DMS114 treated with DMSO at 0.1 percent for 48 hours (cell line): ENCODE results near the gene TNRC18.

Experiments
- DNase-seq: peaks from one replicate; lab custom pipeline; 2025; ENCODE audit not compliant: unreplicated experiment; lab: John Stamatoyannopoulos, UW

TNRC18 gene

DNA sequence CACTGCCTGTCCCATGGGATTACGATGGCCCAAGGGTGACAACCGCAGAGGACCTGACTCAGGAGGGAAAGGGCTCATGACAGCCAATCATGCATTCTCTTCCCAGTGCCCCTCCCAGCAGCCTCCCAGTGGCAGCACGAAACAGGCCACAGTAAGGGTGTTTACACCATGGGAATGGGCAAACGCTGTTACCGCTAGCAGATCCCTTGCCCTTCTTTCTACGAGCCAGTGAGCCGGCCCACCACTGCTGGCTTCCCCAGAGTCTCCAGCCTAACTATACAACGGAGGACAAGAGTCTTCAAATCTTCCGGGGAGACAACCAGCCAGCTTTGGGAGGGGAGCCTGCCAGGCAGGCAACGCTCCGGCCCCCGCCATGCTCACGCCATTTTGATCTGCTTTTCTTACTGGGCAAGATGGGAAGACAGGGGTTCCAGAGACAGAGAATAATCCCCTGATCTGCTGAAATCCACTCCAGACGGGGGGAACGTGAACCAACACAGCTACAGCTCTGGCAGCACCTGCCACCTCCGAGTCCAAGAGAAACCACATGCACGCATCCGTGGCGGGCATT lies 71.1 kb downstream of the TNRC18 start:
- no peak for DNase-seq

DNA sequence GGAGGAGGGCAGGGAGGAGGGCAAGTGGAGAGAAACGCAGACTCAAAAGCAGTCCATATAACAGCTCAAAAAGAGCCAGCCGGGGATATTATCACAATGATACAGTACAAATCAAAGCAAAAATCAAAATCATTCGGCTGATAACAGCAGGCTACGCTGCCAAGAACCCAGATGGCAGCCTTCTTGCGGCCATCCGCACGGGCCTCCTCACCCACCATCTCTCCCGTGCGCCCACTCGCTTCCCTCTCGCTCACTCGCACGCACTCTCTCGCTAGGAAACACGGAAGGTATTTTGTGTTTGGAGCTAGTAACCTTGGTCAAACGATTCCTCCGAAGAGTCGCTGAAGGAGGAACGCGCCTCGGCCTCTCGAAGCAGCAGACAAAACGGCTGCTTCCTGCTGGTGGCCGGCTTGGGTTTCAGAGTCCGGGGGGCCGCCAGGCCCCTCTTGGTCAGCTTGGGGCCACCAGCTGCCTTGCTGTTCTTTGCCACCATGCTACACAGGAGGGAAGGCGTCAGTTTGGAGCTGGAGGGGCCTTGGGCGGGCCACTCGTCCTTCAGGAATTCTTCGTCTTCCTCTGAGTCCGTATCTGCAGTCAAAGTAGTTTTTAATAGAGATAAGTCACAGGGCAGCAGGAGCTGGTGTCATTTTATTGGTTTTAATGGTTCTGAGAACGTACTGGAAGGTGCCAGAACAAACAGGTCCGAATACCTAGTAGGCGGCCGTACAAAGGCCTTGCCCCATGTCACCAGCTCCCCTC lies 71.9 kb downstream of the TNRC18 start:
- no peak for DNase-seq

DNA sequence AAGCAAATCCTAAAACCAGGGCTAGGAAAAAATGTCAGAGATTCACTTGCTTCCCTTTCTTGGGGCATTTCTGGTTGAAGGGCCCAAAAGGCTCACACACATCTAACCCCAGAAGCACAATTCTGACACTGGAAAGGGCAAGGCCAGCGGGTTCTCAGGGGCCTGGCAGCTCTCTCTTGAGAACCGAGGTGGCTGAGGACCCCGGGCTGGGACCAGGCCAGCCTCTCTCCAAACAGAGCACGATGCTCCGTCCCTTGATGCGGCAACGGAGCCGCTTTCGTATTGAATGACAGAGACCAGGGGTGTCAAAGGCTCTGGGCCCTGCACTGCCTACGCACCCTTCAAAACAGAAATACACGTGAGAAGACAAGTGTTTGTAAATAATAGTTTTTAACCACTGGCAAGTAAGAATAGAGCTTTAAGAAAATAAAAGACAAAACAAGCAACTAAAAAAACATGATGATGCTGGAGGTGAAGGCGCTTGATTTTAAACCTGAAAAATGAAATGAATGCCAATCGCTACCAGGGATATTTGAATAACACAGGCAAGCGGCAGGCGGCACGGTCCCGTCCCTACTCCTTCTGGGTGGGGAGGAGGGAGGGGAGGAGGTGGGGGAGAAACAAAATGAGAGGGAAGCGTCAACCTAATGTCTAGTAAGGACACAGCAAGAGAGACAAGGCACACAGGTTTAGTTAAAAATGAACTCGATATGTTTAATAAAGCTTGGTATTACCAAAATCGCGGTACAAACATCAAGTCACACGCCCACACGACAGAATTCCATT lies 72.8 kb downstream of the TNRC18 start:
- no peak for DNase-seq

DNA sequence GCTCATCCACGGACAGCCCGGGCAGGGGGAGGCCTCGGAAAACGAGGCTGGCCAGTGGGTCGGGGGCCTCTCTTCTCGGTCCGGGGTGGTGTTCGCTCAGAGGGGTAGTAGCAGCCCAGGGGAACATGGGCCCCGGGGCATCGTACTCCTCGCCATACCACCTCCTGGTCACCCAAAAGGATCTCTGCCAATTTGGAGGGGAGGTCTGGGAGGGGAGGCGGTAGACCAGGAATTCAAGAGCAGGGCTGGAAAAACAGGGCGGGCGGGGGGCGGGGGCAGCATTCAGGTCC lies 73.5 kb downstream of the TNRC18 start:
- no peak for DNase-seq

DNA sequence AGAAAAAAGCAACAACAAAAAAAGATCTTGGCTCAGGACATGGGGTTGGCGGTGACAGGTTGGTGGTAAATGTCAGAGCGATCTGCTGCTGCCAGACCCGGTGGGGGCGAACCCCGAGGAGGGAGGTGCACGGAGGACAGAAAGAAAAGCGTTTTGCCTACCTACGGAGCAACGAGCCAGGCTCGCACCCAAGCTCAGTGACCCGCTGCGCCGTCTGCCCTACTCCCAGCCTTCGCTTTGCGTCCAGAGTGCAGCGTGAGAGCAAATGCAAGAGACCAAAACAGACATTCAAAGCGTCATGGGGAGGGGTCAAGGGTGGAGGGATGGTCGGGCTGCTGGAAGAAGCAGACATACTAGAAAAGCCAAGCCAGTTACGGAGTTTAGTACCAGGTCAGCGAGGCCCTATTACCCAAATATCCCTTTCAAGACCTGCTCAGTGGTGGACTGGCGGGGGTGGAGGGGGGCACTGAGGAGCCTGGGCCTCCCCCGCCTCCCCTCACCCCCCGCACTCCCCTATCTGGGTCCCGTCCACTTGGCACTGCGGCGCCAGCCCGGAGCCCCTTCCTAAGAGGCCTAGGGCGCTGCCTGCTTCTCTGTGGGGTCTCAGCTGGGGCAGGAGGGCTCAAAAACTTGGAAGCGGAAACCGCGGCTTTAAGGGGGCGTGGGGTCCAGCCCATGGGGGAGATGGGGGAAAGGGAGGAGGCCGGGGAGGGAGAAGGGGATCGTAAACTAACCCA lies 74.0 kb downstream of the TNRC18 start:
- DNase-seq, result no peak

DNA sequence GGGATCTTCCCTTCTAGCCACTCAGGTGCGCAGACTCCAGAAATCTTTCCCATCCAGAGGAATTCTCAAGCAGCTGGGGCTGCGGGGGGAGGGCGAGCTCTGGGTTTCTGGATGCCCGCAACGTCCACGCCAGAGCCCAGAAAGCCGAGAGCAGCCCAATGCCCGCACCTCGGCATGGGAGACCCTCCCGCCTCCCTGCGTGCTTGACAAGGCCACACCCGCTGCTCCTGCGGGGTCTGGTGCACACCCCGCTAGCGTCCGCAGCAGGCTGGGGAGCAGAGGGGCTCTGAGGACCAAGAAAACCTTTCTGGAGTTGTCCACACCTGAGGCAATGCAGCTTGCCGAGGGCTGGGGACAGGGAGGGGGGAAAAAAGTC lies 74.6 kb downstream of the TNRC18 start:
- no peak for DNase-seq

DNA sequence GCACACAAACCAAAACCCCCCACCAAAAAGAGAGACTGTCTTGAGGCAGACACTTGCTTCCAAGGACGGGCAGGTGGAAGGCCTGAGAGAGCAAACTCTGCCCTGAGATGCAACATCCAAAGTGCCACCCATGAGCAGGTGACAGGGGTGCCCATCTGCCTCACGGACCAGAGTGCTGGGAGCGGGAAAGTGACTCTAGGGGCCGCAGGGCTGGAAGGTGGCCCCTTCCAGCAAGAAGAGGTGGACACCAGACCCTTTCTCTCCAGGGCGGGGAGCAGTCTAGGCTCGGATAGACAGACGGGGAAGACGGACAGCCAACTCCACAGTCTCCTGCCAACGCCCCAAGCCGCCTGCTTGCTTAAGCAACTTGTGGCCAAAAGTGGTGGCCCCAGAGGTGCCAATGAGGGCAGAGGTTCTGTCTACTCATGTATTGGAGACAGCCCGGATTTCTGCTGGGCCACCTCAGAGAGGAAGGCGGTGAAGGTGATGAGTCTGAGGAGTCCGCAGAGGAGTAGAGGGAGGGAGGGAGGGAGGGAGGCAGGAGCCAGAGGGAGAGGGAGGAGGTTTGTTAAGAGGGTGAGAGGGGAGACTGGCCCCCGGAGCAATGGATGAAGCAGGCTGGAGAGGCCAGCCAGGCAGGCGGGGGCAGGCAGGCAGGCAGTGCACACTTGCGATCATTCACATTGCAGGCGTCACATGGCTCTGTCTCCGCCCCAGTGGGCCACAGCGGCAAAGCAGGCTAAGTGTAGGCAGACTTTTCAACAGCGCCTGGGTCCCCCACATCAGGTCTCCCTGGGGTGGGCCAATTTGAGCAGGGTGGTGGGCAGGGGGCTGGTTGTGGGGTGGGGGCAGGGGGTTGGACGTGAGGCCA lies 75.3 kb downstream of the TNRC18 start:
- no peak for DNase-seq

DNA sequence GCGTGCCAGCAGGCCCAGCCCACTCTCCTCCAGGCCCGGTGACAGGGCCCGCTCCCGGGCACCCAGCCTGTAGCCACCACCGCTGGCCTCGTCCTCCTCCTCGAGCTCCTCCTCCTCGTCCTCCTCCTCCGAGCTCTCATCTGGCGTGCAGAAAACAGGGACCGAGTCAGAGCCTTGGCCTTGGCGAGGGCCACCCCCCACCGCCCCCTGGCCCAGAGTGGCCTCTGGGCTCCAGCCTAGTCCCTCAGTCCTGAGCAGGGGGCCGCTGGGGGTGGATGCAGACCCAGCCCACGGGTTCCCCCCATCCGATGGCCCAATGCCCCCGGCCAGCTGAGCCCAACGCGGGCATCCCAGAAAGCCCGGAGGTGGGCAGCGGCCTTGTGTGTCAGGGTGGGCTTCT lies 78.0 kb downstream of the TNRC18 start:
- no peak for DNase-seq

DNA sequence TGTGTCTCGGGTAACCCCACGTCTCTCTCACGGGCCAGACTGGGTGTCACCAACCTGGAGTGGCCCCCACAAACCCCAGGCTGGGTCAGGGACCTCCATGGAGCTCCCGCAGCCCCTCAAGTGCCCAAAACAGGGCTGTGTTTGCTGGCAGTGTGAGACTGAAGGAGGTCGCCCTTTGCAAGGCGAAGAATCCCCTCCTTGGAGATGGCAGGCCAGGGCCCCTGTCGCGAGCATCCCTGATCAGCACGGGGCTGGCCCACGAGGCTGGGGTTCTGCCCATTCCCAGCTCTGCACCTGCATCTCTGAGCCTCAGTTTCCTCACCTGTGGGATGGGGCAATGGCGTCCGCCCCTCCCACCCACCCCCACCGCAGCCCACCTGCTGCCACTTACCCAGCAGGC lies 78.5 kb downstream of the TNRC18 start:
- DNase-seq, result no peak

DNA sequence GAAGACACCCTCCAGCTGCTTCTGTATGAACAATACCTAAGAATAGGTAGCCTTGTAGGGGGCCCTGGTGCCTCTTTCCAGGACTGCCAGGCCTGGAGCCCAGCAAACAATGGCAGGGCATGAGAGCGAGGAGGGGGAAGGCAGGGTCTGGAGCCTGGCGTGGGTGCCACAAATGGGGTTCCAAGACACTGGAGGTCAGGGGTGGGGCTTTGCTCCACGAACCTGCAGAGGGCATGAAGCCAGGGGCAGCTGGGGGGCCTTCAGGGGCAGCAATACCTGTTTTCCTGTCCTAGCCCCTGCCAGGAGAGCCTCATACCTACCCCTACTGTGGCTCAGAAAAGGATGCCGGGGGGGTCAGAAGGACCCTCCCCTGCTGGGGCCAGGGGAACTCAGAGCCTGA lies 79.3 kb downstream of the TNRC18 start:
- DNase-seq, result no peak

DNA sequence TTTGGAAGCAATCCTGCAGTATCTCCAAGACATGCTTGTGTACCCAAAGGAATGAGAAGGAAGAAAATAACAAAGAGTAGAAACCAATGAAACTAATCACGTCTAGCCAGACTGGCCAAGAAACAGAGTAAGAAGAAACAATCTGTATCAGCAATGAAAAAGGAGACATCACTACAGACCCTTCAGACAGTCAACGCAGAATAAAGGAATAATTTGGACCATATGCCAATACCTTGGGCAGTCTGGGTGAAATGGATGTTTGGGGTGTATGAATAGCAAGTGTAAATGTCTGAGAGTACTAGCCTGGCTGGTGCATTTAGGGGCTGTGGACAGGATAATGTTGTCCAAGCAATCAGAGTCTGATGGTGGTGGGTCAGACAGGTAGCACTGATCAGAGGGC lies 79.8 kb downstream of the TNRC18 start:
- DNase-seq, result no peak

DNA sequence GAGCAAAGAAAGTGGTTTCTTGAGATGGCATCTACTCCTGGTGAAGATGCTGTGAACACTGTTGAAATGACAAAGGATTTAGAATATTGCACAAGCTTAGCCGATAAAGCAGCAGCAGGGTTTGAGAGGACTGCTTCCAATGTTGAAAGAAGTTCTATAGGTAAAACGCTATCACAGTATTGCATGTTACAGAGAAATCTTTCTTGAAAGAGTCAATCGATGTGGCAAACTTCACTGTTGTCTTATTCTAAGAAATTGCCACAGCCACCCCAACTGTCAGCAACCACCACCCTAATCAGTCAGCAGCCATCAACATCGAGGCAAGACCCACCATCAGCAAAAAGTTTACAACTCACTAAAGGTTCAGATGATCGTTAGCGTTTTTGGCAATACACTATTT lies 81.0 kb downstream of the TNRC18 start:
- DNase-seq, result no peak

DNA sequence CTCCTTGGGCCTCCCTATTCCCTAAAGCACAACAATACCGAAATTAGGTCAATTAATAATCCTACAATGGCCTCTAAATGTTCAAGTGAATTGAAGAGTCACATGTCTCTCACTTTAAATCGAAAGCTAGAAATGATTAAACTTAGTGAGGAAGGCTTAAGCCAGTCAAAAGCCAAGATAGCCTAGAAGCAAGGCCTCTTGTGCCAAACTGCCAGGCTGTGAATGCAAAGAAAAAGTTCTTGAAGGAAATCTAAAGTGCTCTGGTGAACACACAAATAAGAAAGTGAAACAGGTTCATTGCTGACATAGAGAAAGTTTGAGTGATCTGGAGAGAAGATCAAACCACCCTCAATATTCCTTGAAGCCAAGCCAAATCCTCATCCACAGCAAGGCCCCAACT lies 83.7 kb downstream of the TNRC18 start:
- DNase-seq, result no peak

DNA sequence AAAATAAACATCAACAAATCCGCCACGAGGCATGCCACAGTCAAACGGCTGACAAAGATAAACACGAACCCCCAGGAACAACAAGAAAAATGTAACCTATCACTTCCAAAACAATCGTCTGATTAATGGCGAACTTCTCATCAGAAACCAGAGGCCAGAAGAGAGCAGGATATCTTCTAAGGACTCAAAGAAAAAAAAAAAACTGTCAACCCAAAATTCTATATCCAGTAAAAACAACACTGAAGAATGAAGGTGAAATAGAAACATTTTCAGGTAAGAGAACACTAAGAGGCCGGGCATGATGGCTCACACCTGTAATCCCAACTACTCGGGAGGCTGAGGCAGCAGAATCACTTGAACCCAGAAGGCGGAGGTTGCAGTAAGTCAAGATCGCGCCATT lies 86.6 kb downstream of the TNRC18 start:
- no peak for DNase-seq

DNA sequence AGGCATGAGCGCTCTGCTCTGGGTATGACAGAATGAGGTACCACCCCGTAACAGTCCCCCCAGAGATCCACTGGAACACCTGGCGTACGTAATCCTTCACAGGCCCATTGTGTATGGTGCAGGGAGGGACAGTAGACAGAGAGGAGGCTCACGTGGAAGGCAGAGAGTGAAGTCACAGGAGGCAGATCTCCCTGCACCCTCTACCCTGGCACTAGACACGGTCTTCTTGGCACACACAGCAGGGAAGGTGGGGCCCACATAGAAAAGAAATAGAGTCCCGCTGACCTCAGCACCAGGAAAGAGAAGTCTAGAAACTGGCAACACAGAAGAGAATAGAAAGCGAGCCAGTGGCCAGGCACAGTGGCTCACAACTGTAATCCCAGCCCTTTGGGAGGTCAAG lies 89.0 kb downstream of the TNRC18 start:
- DNase-seq, result no peak

DNA sequence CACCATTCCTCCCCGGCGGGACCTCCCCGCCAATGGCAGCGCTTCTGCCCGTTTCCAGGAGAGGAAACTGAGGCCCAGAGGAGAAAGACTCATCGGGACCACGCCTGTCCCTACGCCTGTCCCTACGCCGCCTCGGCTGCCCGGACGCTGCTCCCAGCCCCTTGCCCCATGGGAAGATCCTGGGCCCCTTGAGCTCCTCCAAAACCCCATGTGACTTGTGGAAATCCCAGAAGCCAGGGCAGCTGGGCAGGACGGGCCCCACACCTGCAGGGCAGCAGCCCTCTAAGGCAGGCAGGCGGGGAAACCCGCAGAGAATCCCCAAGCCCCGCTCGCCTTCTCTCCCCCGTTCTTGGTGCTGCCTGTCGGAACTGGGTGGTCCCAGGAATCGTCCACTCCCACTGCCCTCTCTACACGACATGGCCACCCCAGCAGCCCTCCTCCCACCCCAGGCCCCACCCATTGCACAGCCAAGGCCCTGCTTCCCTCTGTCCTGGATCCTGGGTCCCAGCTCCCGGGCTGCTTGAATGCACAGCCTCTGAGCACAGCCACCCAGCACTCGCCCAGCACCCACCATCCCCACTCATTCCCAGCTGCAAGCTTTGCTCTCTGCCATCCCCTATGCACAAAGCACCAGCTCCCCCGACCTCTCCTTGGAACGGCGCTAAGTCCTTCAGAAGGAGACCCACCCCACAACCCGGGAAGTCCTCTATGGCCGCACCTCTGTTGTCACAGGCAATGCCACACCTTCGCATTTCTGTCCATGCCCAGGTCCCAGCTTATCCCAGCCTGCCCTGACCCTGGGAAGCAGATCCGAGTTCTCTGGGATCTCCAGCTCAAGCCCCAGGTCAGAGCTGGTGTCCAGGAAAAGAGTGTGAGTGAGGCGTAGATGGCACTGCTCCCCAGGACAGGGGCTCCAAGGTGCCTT lies 90.3 kb downstream of the TNRC18 start:
- DNase-seq, result no peak

DNA sequence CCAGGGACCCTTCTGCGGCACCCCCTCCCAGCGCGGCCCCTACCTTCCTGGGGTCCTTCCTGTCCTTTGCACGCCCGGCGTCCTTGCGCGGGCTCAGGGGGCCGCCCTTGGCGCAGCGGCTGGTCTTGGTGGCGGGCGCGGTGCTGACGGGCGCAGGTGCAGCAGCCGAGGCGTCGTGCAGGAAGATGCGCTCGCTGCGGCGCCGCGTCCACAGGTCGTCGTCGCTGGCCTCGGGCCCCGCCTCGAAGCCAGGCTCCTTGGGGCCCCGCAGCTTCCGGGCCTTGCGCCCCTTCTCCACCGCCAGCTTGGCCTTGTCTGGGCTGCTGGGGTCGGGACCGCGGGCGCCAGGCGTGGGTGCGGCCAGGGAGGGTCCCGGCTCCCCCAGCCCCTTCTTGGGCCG lies 91.1 kb downstream of the TNRC18 start:
- no peak for DNase-seq

DNA sequence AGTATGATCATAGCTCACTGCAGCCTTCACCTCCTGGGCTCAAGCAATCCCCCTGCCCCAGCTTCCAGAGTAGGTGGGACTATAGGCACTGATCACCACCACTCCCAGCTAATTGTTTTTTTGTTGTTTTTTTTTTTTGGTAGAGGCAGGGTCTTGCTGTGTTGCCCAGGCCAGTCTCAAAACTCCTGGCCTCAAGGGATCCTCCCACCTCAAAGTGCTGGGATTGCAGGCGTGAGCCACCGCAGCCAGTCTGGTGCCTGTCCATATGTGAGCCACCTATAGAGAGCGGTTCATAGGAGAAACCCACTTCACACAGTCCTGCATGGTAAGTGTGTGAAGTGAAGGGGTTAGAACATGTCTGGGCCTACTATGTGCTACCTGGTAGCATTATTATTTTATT lies 93.3 kb downstream of the TNRC18 start:
- DNase-seq, result no peak

DNA sequence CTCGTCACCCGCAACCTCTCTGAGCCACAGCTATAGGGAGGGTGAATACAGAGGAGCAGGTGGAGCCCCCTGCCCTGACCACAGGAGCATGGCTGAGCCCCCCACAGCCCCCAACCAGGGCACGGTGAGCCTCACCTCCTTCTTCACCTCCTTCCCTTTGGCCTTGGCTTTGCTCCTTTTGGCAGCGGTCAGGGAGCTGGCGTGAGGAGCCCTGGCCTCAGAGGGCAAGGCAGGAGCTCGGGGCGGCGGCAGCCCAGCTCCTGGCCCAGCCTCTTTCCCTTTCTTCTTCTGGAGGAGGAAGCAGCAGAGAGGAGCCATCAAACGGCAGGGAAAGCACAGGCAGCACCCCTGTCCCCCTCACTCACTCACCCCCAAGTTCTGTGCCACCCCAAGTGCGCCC lies 98.7 kb downstream of the TNRC18 start:
- no peak for DNase-seq
